HepG2 (cell line): Measurements from ENCODE around the gene TNNI3. TPM values are rescaled to one million over a fixed set of nuclear protein-coding genes. Genes with fewer than 3 reads are reported as not detected.
A peak's percentile ranks its signal among the peaks of the same experiment; 100 is the strongest.

Experiments
- ATAC-seq: fragments of 200-7000 bp; cut with Tn5 transposase; 3 replicates; pipeline ENCODE4 v1.9.1; 2020; ENCODE audit warnings: mild to moderate bottlenecking, moderate library complexity
- BruUV-seq: library from RNA; stranded (reverse); fragments of 400-500 nt; replicated peaks from 2 replicates; lab custom pipeline; 2021; lab: Mats Ljungman, UMichigan
- CTCF ChIA-PET: fragments of 300-600 bp; formaldehyde crosslinking; extraction: SDS; loops from one replicate; lab custom pipeline; 2021; ENCODE audit warnings: low total read pairs, inconsistent platforms, low intra/inter-chr PET ratio; lab: Yijun Ruan, JAX
- POLR2A ChIA-PET: fragments of 350-600 bp; sonication (Branson Sonifier 250); formaldehyde crosslinking; loops from one replicate; lab custom pipeline; 2020; ENCODE audit warnings: antibody characterized with exemption, inconsistent platforms; lab: Yijun Ruan, JAX
- DNase-seq: peaks from one replicate; pipeline ENCODE4 v3.0.0-alpha.2; 2015; ENCODE audit warnings: low spot score
- FAIRE-seq: peaks from 3 replicates; lab custom pipeline; 2011; peaks lifted over from hg19 to GRCh38; lab: Jason Lieb, UNC
- H2AFZ ChIP-seq: one replicate; pipeline ENCODE4 v1.6.1; 2011; ENCODE audit warnings: low read length, inconsistent platforms
- H3K27ac ChIP-seq: fragments of 300-600 bp; 3 replicates; pipeline ENCODE4 v1.8.0; 2011; ENCODE audit warnings: mixed run types, mild to moderate bottlenecking, mixed read lengths, low read length, inconsistent platforms; ENCODE audit not compliant: insufficient read depth; ENCODE audit errors: extremely low read length
- H3K27me3 ChIP-seq, 2 experiments: fragments of 200-600 bp in 1 of 2; 2 replicates in 1 of 2; 3 replicates in 1 of 2; pipeline versions ENCODE4 v1.6.0 to v1.8.0; 2011; ENCODE audit warnings: low read length in 2 of 2, mild to moderate bottlenecking in 2 of 2, moderate library complexity in 2 of 2, inconsistent platforms in 1 of 2; ENCODE audit not compliant: insufficient read depth in 2 of 2, control insufficient read depth in 1 of 2
- H3K36me3 ChIP-seq, 2 experiments: fragments of 200-600 bp in 1 of 2; replicated peaks in 1 of 2; 2 replicates in 1 of 2; 3 replicates in 1 of 2; pipeline versions ENCODE4 v1.5.1 to v1.8.0; 2011; ENCODE audit warnings: low read length in 2 of 2, inconsistent platforms in 1 of 2; ENCODE audit not compliant: insufficient read depth in 2 of 2, control insufficient read depth in 1 of 2
- H3K4me1 ChIP-seq: 2 replicates; pipeline ENCODE4 v1.5.1; 2012; ENCODE audit warnings: low read length, inconsistent platforms; ENCODE audit not compliant: insufficient read depth
- H3K4me2 ChIP-seq: 2 replicates; pipeline ENCODE4 v1.6.0; 2011; ENCODE audit warnings: low read depth, low read length, inconsistent platforms
- H3K4me3 ChIP-seq, 3 experiments: fragments of 200-600 bp in 1 of 3; sonication (generic), shearing (Covaris generic) in 1 of 3; replicated peaks in 1 of 3; 2 replicates each; pipeline ENCODE4 v1.5.1; 2011 to 2016; ENCODE audit warnings: low read length in 3 of 3, inconsistent platforms in 2 of 3, low read depth in 2 of 3, mild to moderate bottlenecking in 2 of 3, control low read depth in 1 of 3, mixed read lengths in 1 of 3; ENCODE audit not compliant: insufficient read depth in 1 of 3
- H3K79me2 ChIP-seq: one replicate; pipeline ENCODE4 v1.6.1; 2011; ENCODE audit warnings: low read length, inconsistent platforms; ENCODE audit not compliant: insufficient read depth
- H3K9ac ChIP-seq: 2 replicates; pipeline ENCODE4 v1.6.0; 2011; ENCODE audit warnings: mild to moderate bottlenecking, low read depth, low read length, inconsistent platforms; ENCODE audit not compliant: insufficient read depth
- H3K9me3 ChIP-seq: 2 replicates; pipeline ENCODE4 v1.5.1; 2012; ENCODE audit warnings: mild to moderate bottlenecking, low read length
- H4K20me1 ChIP-seq: 2 replicates; pipeline ENCODE4 v1.6.0; 2011; ENCODE audit warnings: inconsistent platforms, mild to moderate bottlenecking, low read length, moderate library complexity; ENCODE audit not compliant: insufficient read depth
- GABPB1 ChIP-seq: IDR thresholded peaks from 2 replicates; pipeline ENCODE4 v1.6.1; 2016; ENCODE audit warnings: mild to moderate bottlenecking, missing genetic modification reagents, moderate library complexity, missing compliant biosample characterization
- NFYB ChIP-seq: sonication (generic); formaldehyde crosslinking; IDR thresholded peaks from 2 replicates; pipeline ENCODE4 v1.4.0; 2020; ENCODE audit warnings: missing genetic modification reagents
- PCBP2 ChIP-seq: fragments of 200-400 bp; formaldehyde crosslinking; optimal IDR thresholded peaks from 2 replicates; pipeline ENCODE3; 2018; ENCODE audit warnings: low read length, low read depth; ENCODE audit not compliant: poor library complexity, severe bottlenecking
- SNAI1 ChIP-seq: sonication (generic); formaldehyde crosslinking; IDR thresholded peaks from 2 replicates; pipeline ENCODE4 v1.5.0; 2020; ENCODE audit warnings: mild to moderate bottlenecking, missing genetic modification reagents, borderline replicate concordance
- SP2 ChIP-seq: sonication (generic); formaldehyde crosslinking; IDR thresholded peaks from 2 replicates; pipeline ENCODE4 v1.5.1; 2020; ENCODE audit warnings: mild to moderate bottlenecking, missing genetic modification reagents
- TCF12 ChIP-seq, 2 experiments: fragments of 450-650 bp in 1 of 2; sonication (generic) in 1 of 2; formaldehyde crosslinking in 1 of 2; IDR thresholded peaks; 2 replicates each; pipeline versions ENCODE4 v1.6.1 to v1.8.0; 2017 to 2022; ENCODE audit warnings: antibody characterized with exemption in 1 of 2, mild to moderate bottlenecking in 1 of 2, missing genetic modification reagents in 1 of 2, moderate library complexity in 1 of 2
- YY1 ChIP-seq: IDR thresholded peaks from 2 replicates; pipeline ENCODE4 v1.6.1; 2011; ENCODE audit warnings: low read length, low read depth, moderate library complexity, mild to moderate bottlenecking; ENCODE audit not compliant: insufficient read depth, insufficient replicate concordance
- ZNF280D ChIP-seq: sonication (generic); formaldehyde crosslinking; IDR thresholded peaks from 2 replicates; pipeline ENCODE4 v1.5.1; 2020; ENCODE audit warnings: mild to moderate bottlenecking, missing genetic modification reagents
- ZNF546 ChIP-seq: sonication (generic); formaldehyde crosslinking; conservative IDR thresholded peaks from 2 replicates; pipeline ENCODE4 v1.8.1; 2023; ENCODE audit warnings: mild to moderate bottlenecking, missing genetic modification reagents
- ZUFSP ChIP-seq: sonication (generic); formaldehyde crosslinking; IDR thresholded peaks from 2 replicates; pipeline ENCODE4 v1.9.0; 2021; ENCODE audit warnings: missing genetic modification reagents, mild to moderate bottlenecking, borderline replicate concordance
- WGBS: methylation state at CpG from one replicate; pipeline ENCODE4 v1.1.6; 2017; ENCODE audit warnings: low lambda C conversion rate; 5-methylcytosine and 5-hydroxymethylcytosine counted together
- in situ Hi-C: cut with HindIII; loops from 2 replicates; pipeline ENCODE4 v1.10.0; 2017; ENCODE audit warnings: low pct_unique_long_range_greater_than_20kb; ENCODE audit not compliant: extremely low pct_ligation_motif_present
- intact Hi-C: fragments of 100-400 bp; cut with micrococcal nuclease; formaldehyde crosslinking; loops from one replicate; pipeline ENCODE4 v1.10.0; 2022; ENCODE audit not compliant: unreplicated experiment
- polyA plus RNA-seq, 8 experiments: library from polyadenylated mRNA; depleted of rRNA in 3 of 8; stranded (reverse) in 7 of 8; unstranded in 1 of 8; fragments of >200 nt; fragmentation: Illumina TruSeq in 4 of 8; extraction: Trizol in 4 of 8; gene quantifications; 2 replicates each; pipeline versions ENCODE4 v1.2.1 to v1.2.3, GENCODE V29; 2011 to 2016; ENCODE audit warnings: low read depth in 4 of 8, missing spikeins in 1 of 8, mixed read lengths in 1 of 8; ENCODE audit not compliant: insufficient read depth in 1 of 8
- total RNA-seq, 5 experiments: library from RNA; depleted of rRNA; stranded (reverse); fragments of >200 nt; fragmentation: Illumina TruSeq; extraction: Trizol; gene quantifications; 2 replicates each; pipeline ENCODE4 v1.2.3, GENCODE V29; 2016; ENCODE audit warnings: low read depth in 1 of 5

Gene TNNI3
- total and polyA plus RNA-seq, 2 of the 13 experiments (the other 11 are each of a cell fraction or from before 2014, with no cell fraction given) = 3.5 to 3.7 TPM

GRCh38 chr19:55146078-55146704 is 11.3 kb downstream of the TNNI3 start (continued):
- no peak for TF ChIP-seq YY1
- no peak for TF ChIP-seq SP2 (CRISPR knock-in tag)
- no peak for TF ChIP-seq NFYB (CRISPR knock-in tag)
- no peak for TF ChIP-seq ZNF546 (CRISPR knock-in tag)
- no peak for TF ChIP-seq ZNF280D (CRISPR knock-in tag)
- TF ChIP-seq GABPB1 (CRISPR knock-in tag) = no peak
- TF ChIP-seq SNAI1 = no peak
- TF ChIP-seq TCF12 (IDR thresholded peaks at IDR 0.05) = no peak
- no peak for TF ChIP-seq TCF12 (CRISPR knock-in tag; IDR thresholded peaks at IDR 0.05)

GRCh38 chr19:55145232-55145631 is 12.3 kb downstream of the TNNI3 start:
- Histone ChIP-seq H3K4me2 (no peak overlapping the region), H3K9me3 (no peaks in the 10 kb centered on the region), H3K4me1 (peaks cover 20% of the 10 kb centered on the region; the same call in 1 of the 2 replicates), H3K79me2 (no peaks in the 10 kb centered on the region), H3K27me3 (peaks cover 0 to 23% of the 10 kb centered on the region in 2 experiments; a peak in 2 of 5 replicates), H3K4me3 (no peak overlapping the region), H2AFZ (no peak overlapping the region), H4K20me1 (no peaks in the 10 kb centered on the region), H3K36me3 (no peaks in the 10 kb centered on the region), H3K9ac (no peak overlapping the region), H3K27ac (no peak overlapping the region)
- ChIA-PET CTCF (no interaction called here), POLR2A (no interaction called here)
- intact Hi-C loops = no loop called here
- ATAC-seq (no peak), FAIRE-seq (no peak), DNase-seq (no peak)
- BruUV-seq = no TSS peak
- whole genome bisulfite sequencing = 34% methylated on average over 3 of the region's 3 CpGs
- TF ChIP-seq PCBP2 = peak; percentile 61
- no peak for TF ChIP-seq ZUFSP
- in situ Hi-C loops = loop anchor here (5.0 kb wide), 1 partner anchor 262 kb away; the partner anchor contains the start of gene UBE2S
